Thyroid gland (tissue), 4 donors: ENCODE measurements around the gene ARHGAP22.

Experiments
- CTCF ChIP-seq, 6 experiments: fragments of 200-600 bp in 3 of 6; fragments of 450-650 bp in 3 of 6; sonication (generic) in 3 of 6; IDR thresholded peaks; one replicate each; pipeline ENCODE4 v1.5.1; 2016 to 2019; ENCODE audit warnings: antibody characterized with exemption in 6 of 6, mild to moderate bottlenecking in 2 of 6, inconsistent platforms in 1 of 6, moderate library complexity in 1 of 6
- POLR2A ChIP-seq, 2 donors: fragments of 450-650 bp; IDR thresholded peaks; one replicate each; pipeline ENCODE4 v1.6.1; 2017; ENCODE audit warnings: antibody characterized with exemption in 2 of 2, mild to moderate bottlenecking in 2 of 2, moderate library complexity in 1 of 2

GRCh38 chr10:48595539-48595932 lies 9.3 kb downstream of the ARHGAP22 start:
- TF ChIP-seq CTCF (IDR thresholded peaks at IDR 0.05) (no peak), POLR2A (IDR thresholded peaks at IDR 0.05) (no peak)
